Measurements from ENCODE around the gene GRHL3. TPM values are rescaled to one million over a fixed set of nuclear protein-coding genes. Genes with fewer than 3 reads are reported as not detected.

Gene GRHL3
- total RNA-seq, 1 experiment from 2014 or later, result not detected

- Histone ChIP-seq H3K27ac (ENCODE audit: low read length) (no peak overlapping the region), H3K27me3 (ENCODE audit: low read length) (no peaks in the 10 kb centered on the region), H3K4me3 (ENCODE audit: low read length) (no peak overlapping the region), H3K36me3 (ENCODE audit: insufficient read depth, low read length) (no peaks in the 10 kb centered on the region), H3K9me2 (replicated peaks; ENCODE audit: insufficient read depth, low read length) (no peaks in the 10 kb centered on the region), H3K4me2 (ENCODE audit: low read depth, low read length, poor library complexity, severe bottlenecking) (no peak overlapping the region), H2AFZ (ENCODE audit: low read length) (no peak overlapping the region), H3K9me3 (ENCODE audit: low read length) (no peaks in the 10 kb centered on the region), H4K20me1 (ENCODE audit: insufficient read depth, low read depth, low read length) (peaks cover 21% of the 10 kb centered on the region; the same call in 1 of the 2 replicates), H3K79me2 (ENCODE audit: low read length) (no peaks in the 10 kb centered on the region), H3K9ac (ENCODE audit: low read length) (no peak overlapping the region), H3K4me1 (ENCODE audit: low read length) (peaks cover 46% of the 10 kb centered on the region)
- no peak for DNase-seq
Measured at GRCh38 chr1:24388331-24388885, 69.3 kb downstream of the GRHL3 start.

GRCh38 chr1:24389231-24389678 is 70.1 kb downstream of the GRHL3 start:
- no peak for DNase-seq
- no peaks in the 10 kb centered on the region for H3K36me3 ChIP-seq (ENCODE audit: insufficient read depth, low read length)
- peaks cover 54% of the 10 kb centered on the region for H3K4me1 ChIP-seq (ENCODE audit: low read length)
- H3K9ac ChIP-seq (ENCODE audit: low read length), result no peak overlapping the region
- H3K9me3 ChIP-seq (ENCODE audit: low read length), result no peaks in the 10 kb centered on the region
- peaks cover 17% of the 10 kb centered on the region; the same call in 1 of the 2 replicates for H4K20me1 ChIP-seq (ENCODE audit: insufficient read depth, low read depth, low read length)
- H3K4me2 ChIP-seq (ENCODE audit: low read depth, low read length, poor library complexity, severe bottlenecking), result no peak overlapping the region
- H3K27me3 ChIP-seq (ENCODE audit: low read length), result no peaks in the 10 kb centered on the region
- no peak overlapping the region for H3K27ac ChIP-seq (ENCODE audit: low read length)
- no peaks in the 10 kb centered on the region for H3K79me2 ChIP-seq (ENCODE audit: low read length)
- no peak overlapping the region for H2AFZ ChIP-seq (ENCODE audit: low read length)
- H3K9me2 ChIP-seq (replicated peaks; ENCODE audit: insufficient read depth, low read length), result no peaks in the 10 kb centered on the region
- no peak overlapping the region for H3K4me3 ChIP-seq (ENCODE audit: low read length)

- Histone ChIP-seq H3K27ac (ENCODE audit: low read length) (peak overlapping the region; percentile 96), H3K4me3 (ENCODE audit: low read length) (peak overlapping the region; percentile 55), H2AFZ (ENCODE audit: low read length) (no peak overlapping the region), H4K20me1 (ENCODE audit: insufficient read depth, low read depth, low read length) (peaks cover 5% of the 10 kb centered on the region; the same call in 1 of the 2 replicates), H3K9ac (ENCODE audit: low read length) (peak overlapping the region; percentile 64), H3K9me3 (ENCODE audit: low read length) (no peaks in the 10 kb centered on the region), H3K9me2 (replicated peaks; ENCODE audit: insufficient read depth, low read length) (no peaks in the 10 kb centered on the region), H3K36me3 (ENCODE audit: insufficient read depth, low read length) (0 out of 2 replicates have a peak, but pooled peaks cover under 1% of the 10 kb centered on the region), H3K4me2 (ENCODE audit: low read depth, low read length, poor library complexity, severe bottlenecking) (peak overlapping the region; percentile 82), H3K27me3 (ENCODE audit: low read length) (no peaks in the 10 kb centered on the region), H3K4me1 (ENCODE audit: low read length) (peaks cover 49% of the 10 kb centered on the region), H3K79me2 (ENCODE audit: low read length) (no peaks in the 10 kb centered on the region)
- DNase-seq, result peak; percentile 88
Measured at GRCh38 chr1:24390924-24391782, 72.0 kb downstream of the GRHL3 start.

- H3K4me3 ChIP-seq (ENCODE audit: low read length), result peak overlapping the region; percentile 55
- H3K4me1 ChIP-seq (ENCODE audit: low read length), result peaks cover 40% of the 10 kb centered on the region
- peak; percentile 92 for DNase-seq
- peak overlapping the region; percentile 96 for H3K27ac ChIP-seq (ENCODE audit: low read length)
- H3K9me2 ChIP-seq (replicated peaks; ENCODE audit: insufficient read depth, low read length), result no peaks in the 10 kb centered on the region
- peak overlapping the region; percentile 72 for H2AFZ ChIP-seq (ENCODE audit: low read length)
- H3K9me3 ChIP-seq (ENCODE audit: low read length), result no peaks in the 10 kb centered on the region
- H3K4me2 ChIP-seq (ENCODE audit: low read depth, low read length, poor library complexity, severe bottlenecking), result peak overlapping the region; percentile 82
- peaks cover 9% of the 10 kb centered on the region; the same call in 1 of the 2 replicates for H3K36me3 ChIP-seq (ENCODE audit: insufficient read depth, low read length)
- no peaks in the 10 kb centered on the region for H3K79me2 ChIP-seq (ENCODE audit: low read length)
- no peaks in the 10 kb centered on the region; the same call in 1 of the 2 replicates for H4K20me1 ChIP-seq (ENCODE audit: insufficient read depth, low read depth, low read length)
- H3K27me3 ChIP-seq (ENCODE audit: low read length), result no peaks in the 10 kb centered on the region
- peak overlapping the region; percentile 64 for H3K9ac ChIP-seq (ENCODE audit: low read length)
Measured at GRCh38 chr1:24391882-24392603, 72.9 kb downstream of the GRHL3 start.

GRCh38 chr1:24392604-24392946 is 73.4 kb downstream of the GRHL3 start:
- Histone ChIP-seq H3K9ac (ENCODE audit: low read length) (peak overlapping the region; percentile 64), H3K9me3 (ENCODE audit: low read length) (no peaks in the 10 kb centered on the region), H3K27me3 (ENCODE audit: low read length) (no peaks in the 10 kb centered on the region), H3K27ac (ENCODE audit: low read length) (peak overlapping the region; percentile 96), H3K4me2 (ENCODE audit: low read depth, low read length, poor library complexity, severe bottlenecking) (peak overlapping the region; percentile 82), H4K20me1 (ENCODE audit: insufficient read depth, low read depth, low read length) (no peaks in the 10 kb centered on the region), H2AFZ (ENCODE audit: low read length) (peak overlapping the region; percentile 72), H3K79me2 (ENCODE audit: low read length) (no peaks in the 10 kb centered on the region), H3K4me3 (ENCODE audit: low read length) (peak overlapping the region; percentile 55), H3K9me2 (replicated peaks; ENCODE audit: insufficient read depth, low read length) (no peaks in the 10 kb centered on the region), H3K4me1 (ENCODE audit: low read length) (peaks cover 38% of the 10 kb centered on the region), H3K36me3 (ENCODE audit: insufficient read depth, low read length) (peaks cover 9% of the 10 kb centered on the region; the same call in 1 of the 2 replicates)
- no peak for DNase-seq

- 0 out of 2 replicates have a peak overlapping the region, but pooled peaks have one; percentile 55 for H3K4me3 ChIP-seq (ENCODE audit: low read length)
- no peaks in the 10 kb centered on the region for H3K79me2 ChIP-seq (ENCODE audit: low read length)
- H3K9ac ChIP-seq (ENCODE audit: low read length), result peak overlapping the region; percentile 64
- peak overlapping the region; percentile 96 for H3K27ac ChIP-seq (ENCODE audit: low read length)
- peaks cover 9% of the 10 kb centered on the region; the same call in 1 of the 2 replicates for H3K36me3 ChIP-seq (ENCODE audit: insufficient read depth, low read length)
- H3K4me2 ChIP-seq (ENCODE audit: low read depth, low read length, poor library complexity, severe bottlenecking), result peak overlapping the region; percentile 82
- DNase-seq, result peak; percentile 91
- H3K4me1 ChIP-seq (ENCODE audit: low read length), result peaks cover 43% of the 10 kb centered on the region
- no peaks in the 10 kb centered on the region for H3K27me3 ChIP-seq (ENCODE audit: low read length)
- no peaks in the 10 kb centered on the region for H3K9me3 ChIP-seq (ENCODE audit: low read length)
- no peak overlapping the region for H2AFZ ChIP-seq (ENCODE audit: low read length)
- no peaks in the 10 kb centered on the region for H3K9me2 ChIP-seq (replicated peaks; ENCODE audit: insufficient read depth, low read length)
- H4K20me1 ChIP-seq (ENCODE audit: insufficient read depth, low read depth, low read length), result no peaks in the 10 kb centered on the region
Measured at GRCh38 chr1:24392982-24393650, 74.0 kb downstream of the GRHL3 start.

GRCh38 chr1:24393892-24394291 is 74.7 kb downstream of the GRHL3 start:
- DNase-seq, result no peak
- H3K27ac ChIP-seq (ENCODE audit: low read length), result peak overlapping the region; percentile 96
- no peak overlapping the region for H2AFZ ChIP-seq (ENCODE audit: low read length)
- peak overlapping the region; percentile 45 for H3K9ac ChIP-seq (ENCODE audit: low read length)
- H3K79me2 ChIP-seq (ENCODE audit: low read length), result no peaks in the 10 kb centered on the region
- H3K9me3 ChIP-seq (ENCODE audit: low read length), result no peaks in the 10 kb centered on the region
- no peak overlapping the region for H3K4me3 ChIP-seq (ENCODE audit: low read length)
- H4K20me1 ChIP-seq (ENCODE audit: insufficient read depth, low read depth, low read length), result no peaks in the 10 kb centered on the region
- peak overlapping the region; percentile 82 for H3K4me2 ChIP-seq (ENCODE audit: low read depth, low read length, poor library complexity, severe bottlenecking)
- H3K36me3 ChIP-seq (ENCODE audit: insufficient read depth, low read length), result peaks cover 9% of the 10 kb centered on the region; the same call in 1 of the 2 replicates
- no peaks in the 10 kb centered on the region for H3K27me3 ChIP-seq (ENCODE audit: low read length)
- peaks cover 49% of the 10 kb centered on the region for H3K4me1 ChIP-seq (ENCODE audit: low read length)
- H3K9me2 ChIP-seq (replicated peaks; ENCODE audit: insufficient read depth, low read length), result no peaks in the 10 kb centered on the region
